Activated naive CD4-positive, alpha-beta T cell treated with anti-CD3 and anti-CD28 coated beads, Interleukin-2, amount 50 U/mL, for 72 hours (primary cell): ENCODE data around the gene CAPS. TPM values are rescaled to one million over a fixed set of nuclear protein-coding genes. Genes with fewer than 3 reads are reported as not detected.
A peak's percentile ranks its signal among the peaks of the same experiment; 100 is the strongest.

Source experiments
- ATAC-seq, 2 donors: fragments of 150-1000 bp; cut with Tn5 transposase; 2 replicates each; pipeline ENCODE4 v1.10.0; 2021; ENCODE audit warnings: mild to moderate bottlenecking in 2 of 2, moderate library complexity in 2 of 2
- DNase-seq, 2 donors: peaks; one replicate each; pipeline ENCODE4 v3.0.0; 2021 to 2022; ENCODE audit warnings: low spot score in 2 of 2
- H3K27ac Mint-ChIP-seq, 2 donors: one replicate each; pipeline ENCODE4 v1.8.0; 2022; ENCODE audit warnings: mild to moderate bottlenecking in 2 of 2, mixed read lengths in 2 of 2
- H3K36me3 Mint-ChIP-seq, 2 donors: one replicate each; pipeline ENCODE4 v1.8.0; 2022; ENCODE audit warnings: mixed read lengths in 2 of 2
- H3K9me3 Mint-ChIP-seq, 2 donors: one replicate each; pipeline ENCODE4 v1.8.0; 2022; ENCODE audit warnings: mixed read lengths in 2 of 2
- total RNA-seq, 2 donors: library from RNA; stranded (reverse); gene quantifications; one replicate each; pipeline ENCODE4 v1.2.3, GENCODE V29; 2022

Gene CAPS
- total RNA-seq, 2 donors from 2014 or later = 5.1 to 6.0 TPM

DNA sequence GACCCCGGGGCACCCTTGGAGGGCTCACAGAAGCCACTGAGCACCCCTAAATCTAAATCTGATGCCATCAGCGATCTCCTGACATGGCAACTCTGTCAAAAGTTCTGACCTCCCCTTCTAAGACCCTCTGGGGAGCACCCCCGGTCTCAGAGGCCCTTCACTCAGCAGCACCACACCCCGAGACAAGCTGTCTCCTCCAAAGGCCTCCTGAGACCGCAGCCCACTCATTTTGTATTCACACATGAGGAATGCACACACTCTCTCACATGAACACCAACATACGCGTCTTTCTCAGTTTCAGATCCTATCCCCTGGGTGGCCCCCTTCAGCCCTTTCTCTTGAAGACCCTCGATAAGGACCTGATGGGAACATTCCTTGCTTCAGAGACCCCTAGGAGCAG, 13.1 kb upstream of the CAPS start:
- Mint-ChIP-seq H3K36me3 (peaks cover 9 to 15% of the 10 kb centered on the region in 2 donors), H3K27ac (peak overlapping the region in 1 of 2 donors; percentile 93), H3K9me3 (no peaks in the 10 kb centered on the region)
- DNase-seq (no peak), ATAC-seq (no peak)

DNA sequence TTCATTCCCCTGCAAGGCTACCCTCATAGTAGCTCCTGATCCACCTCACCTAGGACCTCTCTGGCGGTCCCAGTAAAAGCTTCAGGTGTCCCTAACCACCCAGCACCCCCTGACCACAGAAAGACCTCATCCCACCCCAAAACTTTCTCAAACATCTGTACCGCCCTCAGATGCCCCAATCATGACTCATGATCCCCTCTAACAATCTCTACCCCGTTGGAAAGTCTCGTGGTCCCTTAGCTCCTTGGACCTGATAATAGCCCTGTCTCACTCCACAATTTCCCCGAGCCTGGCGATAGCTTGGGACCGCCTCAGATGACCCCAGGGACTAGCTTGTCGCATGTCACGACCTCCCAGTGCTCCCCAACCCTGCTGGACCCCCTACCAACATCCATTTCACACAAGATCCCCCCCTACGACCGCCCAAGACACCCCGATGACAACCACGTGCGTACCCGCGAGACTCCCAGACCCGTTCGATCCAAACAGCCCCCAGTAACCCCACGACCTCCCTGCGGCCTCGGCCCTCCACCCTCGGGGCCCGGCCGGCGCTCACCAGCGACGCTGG, 10.9 kb upstream of the CAPS start:
- peak overlapping the region; percentile 100 for H3K27ac Mint-ChIP-seq
- H3K9me3 Mint-ChIP-seq = no peaks in the 10 kb centered on the region
- H3K36me3 Mint-ChIP-seq = peaks cover 14 to 15% of the 10 kb centered on the region in 2 donors
- ATAC-seq (no peak), DNase-seq (no peak)

DNA sequence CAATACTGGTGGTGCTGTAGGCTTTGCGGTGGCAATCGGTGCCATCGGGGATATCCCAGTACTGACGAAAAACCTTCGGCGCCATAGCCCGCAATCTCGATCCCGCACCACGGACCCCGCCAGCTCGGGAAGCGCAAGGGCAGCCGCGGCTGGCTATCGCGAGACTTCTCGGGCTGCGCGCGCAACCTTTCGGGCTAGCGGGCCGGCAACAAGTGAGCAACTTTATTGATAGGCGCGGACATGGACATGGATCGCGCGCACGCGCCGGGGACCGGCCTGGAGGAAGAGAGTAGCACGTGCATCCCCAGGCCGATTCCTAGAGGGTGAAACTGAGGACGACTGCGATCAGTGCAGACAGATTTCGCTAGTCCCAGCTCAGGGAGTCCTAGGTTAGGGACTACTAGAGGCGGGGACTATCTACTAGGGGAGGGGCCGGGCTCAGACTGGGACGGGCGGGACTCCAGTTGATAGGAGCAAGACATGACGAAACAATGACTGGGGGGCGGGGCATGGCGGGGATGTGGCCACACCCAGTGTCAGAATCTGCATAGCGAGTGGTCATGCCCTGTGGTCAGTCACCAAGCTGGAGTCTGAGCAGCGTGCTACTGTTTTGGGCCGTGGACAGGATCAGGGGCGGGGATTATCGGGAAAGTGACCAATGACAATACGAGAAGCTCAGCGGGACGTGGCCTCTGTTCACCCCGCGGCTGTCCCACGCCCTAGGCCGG, 10.3 kb upstream of the CAPS start, which contains the start of gene NDUFA11:
Gene NDUFA11 (minus strand): TSS at position 167 of the 728 bp plus-strand sequence. CDS start 82 bp downstream, at position 85.
- ATAC-seq (peak; percentile 62 to 65), DNase-seq (peak; percentile 98 to 99)
- Mint-ChIP-seq H3K27ac (peak within 1 kb of the TSS; percentile 100), H3K36me3 (peaks cover 14 to 15% of the 10 kb centered on the region in 2 donors), H3K9me3 (no peaks in the 10 kb centered on the region)

DNA sequence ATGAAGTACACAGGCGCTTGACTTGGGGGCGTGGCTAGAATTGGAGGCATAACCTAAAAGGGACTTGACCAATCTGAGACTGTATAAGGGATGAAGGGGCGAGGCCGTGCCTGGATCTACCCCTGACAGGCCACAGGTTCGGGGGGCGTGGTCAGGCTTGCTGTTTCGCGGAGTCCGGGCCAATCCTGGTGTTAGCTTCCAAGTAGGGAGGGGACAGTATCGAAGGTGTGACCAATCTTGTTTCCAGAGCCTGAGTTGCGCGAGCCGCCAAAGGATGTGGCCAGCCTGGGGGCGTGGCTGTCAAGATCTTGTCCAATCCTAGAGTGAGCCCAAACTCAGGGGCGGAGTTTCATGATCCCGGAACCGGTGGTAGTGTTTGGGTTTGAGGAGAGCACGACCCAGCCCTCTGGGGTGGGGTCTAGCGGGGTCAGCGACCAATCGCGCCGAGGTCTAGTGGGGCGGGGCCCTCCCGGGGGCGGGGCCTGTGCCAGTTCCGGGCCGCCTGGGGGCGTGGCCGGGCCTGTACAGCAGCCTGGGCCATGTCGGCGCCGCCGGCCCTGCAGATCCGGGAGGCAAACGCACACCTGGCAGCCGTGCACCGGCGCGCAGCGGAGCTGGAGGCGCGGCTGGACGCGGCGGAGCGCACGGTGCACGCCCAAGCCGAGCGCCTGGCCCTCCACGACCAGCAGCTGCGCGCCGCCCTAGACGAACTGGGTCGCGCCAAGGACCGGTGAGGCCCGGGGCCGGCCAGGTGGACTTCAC, 9.5 kb upstream of the CAPS start, which contains the start of gene VMAC:
Gene VMAC (plus strand): TSS at position 521 of the 762 bp plus-strand sequence. CDS start 19 bp downstream, at position 540.
- DNase-seq (peak; percentile 100), ATAC-seq (peak; percentile 81 to 84)
- peak within 1 kb of the TSS; percentile 100 for H3K27ac Mint-ChIP-seq

DNA sequence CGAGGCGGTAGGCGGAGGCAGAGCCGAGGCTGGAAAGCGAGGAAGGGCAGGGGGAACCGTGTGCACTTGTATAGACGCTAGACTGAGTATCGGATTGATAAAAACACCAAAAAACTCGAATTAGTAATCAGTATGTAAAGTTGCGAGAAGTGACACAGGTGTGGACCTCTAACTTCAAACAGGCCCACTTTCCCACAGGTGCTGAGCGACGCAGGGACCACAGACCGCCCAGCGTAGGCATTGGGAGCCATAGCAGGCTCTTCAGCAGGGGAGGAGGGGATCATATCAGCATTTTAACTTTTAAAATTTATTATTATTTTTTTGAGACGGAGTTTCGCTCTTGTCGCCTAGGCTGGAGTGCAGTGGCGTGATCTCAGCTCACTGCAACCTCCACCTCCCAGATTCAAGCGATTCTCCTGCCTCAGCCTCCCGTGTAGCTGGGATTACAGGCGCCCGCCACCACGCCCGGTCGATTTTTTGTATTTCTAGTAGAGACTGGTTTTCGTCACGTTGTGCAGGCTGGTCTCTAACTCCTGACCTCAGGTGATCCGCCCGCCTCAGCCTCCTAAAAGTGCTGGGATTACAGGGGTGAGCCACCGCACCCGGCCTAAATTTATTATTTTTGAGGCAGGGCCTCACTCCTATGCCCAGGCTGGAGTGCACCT, 8.8 kb upstream of the CAPS start:
- Mint-ChIP-seq H3K27ac (peak overlapping the region; percentile 77 to 100), H3K9me3 (no peaks in the 10 kb centered on the region), H3K36me3 (peaks cover 14 to 15% of the 10 kb centered on the region in 2 donors)
- DNase-seq = no peak
- no peak for ATAC-seq

More for the DNA sequence above, 9.5 kb upstream of the CAPS start, which contains the start of gene VMAC:
- Mint-ChIP-seq H3K9me3 (no peaks in the 10 kb centered on the region), H3K36me3 (peaks cover 14 to 15% of the 10 kb centered on the region in 2 donors)

DNA sequence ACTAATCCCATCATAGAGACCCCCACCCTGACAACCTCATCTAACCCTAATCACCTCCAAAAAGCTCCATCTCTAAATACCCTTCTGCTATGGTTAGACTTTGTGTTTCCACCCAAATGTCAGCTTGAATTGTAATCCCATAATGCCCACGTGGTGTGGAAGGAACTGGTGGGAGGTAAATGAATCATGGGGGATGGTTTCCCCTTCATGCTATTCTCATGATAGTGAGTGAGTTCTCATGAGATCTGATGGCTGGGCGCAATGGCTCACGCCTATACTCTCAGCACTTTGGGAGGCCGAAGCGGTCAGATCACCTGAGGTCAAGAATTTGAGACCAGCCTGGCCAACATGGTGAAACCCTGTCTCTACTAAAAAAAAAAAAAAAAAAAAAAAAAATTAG, 6.8 kb upstream of the CAPS start:
- peak overlapping the region; percentile 59 to 90 for H3K27ac Mint-ChIP-seq
- peaks cover 10 to 14% of the 10 kb centered on the region in 2 donors for H3K36me3 Mint-ChIP-seq
- ATAC-seq (no peak), DNase-seq (no peak)
- H3K9me3 Mint-ChIP-seq = no peaks in the 10 kb centered on the region

DNA sequence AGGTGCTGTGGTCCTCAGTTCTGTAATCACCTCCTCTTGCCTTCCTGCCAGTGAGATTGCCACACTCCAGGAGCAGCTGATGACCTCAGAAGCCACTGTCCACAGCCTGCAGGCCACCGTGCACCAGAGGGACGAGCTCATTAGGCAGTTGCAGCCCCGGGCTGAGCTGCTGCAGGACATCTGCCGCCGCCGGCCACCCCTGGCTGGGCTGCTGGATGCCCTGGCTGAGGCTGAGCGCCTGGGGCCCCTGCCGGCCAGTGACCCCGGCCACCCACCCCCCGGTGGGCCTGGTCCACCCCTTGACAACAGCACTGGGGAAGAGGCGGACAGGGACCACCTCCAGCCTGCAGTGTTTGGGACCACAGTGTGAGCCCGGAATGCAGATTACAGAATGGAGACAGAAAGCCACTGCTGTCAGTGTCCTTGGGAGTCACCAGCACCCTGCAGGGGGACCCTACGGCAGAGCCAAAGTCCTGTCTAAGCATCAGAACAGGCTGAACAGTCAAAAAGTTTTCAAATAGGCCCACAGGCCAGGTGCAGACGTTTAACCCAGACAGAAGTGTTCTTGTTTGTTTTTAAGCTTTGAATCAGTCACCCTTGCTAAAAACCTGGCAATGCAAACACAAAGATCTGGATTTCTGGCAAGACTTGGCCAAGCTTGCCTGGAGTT, 5.1 kb upstream of the CAPS start:
- no peak for ATAC-seq
- Mint-ChIP-seq H3K9me3 (no peaks in the 10 kb centered on the region), H3K36me3 (peaks cover 0 to 5% of the 10 kb centered on the region in 2 donors), H3K27ac (no peak overlapping the region)
- no peak for DNase-seq

DNA sequence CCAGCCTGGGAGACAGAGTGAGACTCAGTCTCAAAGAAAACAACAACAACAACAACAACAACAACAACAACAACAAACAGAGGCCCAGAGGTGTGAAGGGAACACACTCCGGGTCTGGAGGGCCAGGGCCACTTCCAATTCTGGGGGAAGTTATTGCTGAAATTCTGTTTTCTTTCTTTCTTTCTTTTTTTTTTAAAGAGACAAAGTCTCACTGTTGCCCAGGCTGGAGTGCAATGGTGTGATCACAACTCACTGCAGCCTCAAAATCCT, 3.5 kb upstream of the CAPS start:
- Mint-ChIP-seq H3K36me3 (peaks cover 0 to 5% of the 10 kb centered on the region in 2 donors), H3K27ac (no peak overlapping the region), H3K9me3 (no peaks in the 10 kb centered on the region)
- ATAC-seq = no peak
- no peak for DNase-seq

DNA sequence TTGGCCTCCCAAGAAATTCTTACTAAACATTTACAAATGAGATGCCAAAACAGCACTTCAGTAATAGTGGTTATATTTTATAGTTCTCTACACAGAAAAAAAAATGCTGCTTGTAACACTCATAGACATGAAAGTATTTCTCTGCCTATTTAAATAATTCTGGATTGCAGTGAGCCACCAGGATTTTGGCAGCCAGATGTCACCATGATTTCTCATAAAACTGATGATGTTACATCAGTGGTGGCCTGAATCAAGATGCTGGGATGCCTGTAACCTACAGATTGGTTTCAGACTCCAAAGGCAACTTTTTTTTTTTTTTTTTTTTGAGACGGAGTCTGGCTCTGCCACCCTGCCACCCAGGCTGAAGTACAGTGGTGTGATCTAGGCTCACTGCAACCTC, 2.7 kb upstream of the CAPS start:
- ATAC-seq (no peak), DNase-seq (no peak)
- Mint-ChIP-seq H3K36me3 (peaks cover 0 to 2% of the 10 kb centered on the region in 2 donors), H3K27ac (no peak overlapping the region), H3K9me3 (no peaks in the 10 kb centered on the region)

DNA sequence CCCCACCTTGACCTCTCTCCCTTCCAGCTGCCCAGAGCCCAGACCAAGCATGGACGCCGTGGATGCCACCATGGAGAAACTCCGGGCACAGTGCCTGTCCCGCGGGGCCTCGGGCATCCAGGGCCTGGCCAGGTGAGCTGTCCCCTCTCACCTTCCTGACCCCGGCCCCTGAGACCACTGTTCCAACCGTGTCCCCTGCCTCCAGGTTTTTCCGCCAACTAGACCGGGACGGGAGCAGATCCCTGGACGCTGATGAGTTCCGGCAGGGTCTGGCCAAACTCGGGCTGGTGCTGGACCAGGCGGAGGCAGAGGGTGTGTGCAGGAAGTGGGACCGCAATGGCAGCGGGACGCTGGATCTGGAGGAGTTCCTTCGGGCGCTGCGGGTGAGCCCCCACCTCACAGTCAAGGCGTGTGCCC, 312 bp downstream of the CAPS start:
- H3K36me3 Mint-ChIP-seq = no peaks in the 10 kb centered on the region
- DNase-seq (no peak), ATAC-seq (no peak)
- peak overlapping the region in 1 of 2 donors; percentile 41 for H3K27ac Mint-ChIP-seq
- H3K9me3 Mint-ChIP-seq = no peaks in the 10 kb centered on the region

DNA sequence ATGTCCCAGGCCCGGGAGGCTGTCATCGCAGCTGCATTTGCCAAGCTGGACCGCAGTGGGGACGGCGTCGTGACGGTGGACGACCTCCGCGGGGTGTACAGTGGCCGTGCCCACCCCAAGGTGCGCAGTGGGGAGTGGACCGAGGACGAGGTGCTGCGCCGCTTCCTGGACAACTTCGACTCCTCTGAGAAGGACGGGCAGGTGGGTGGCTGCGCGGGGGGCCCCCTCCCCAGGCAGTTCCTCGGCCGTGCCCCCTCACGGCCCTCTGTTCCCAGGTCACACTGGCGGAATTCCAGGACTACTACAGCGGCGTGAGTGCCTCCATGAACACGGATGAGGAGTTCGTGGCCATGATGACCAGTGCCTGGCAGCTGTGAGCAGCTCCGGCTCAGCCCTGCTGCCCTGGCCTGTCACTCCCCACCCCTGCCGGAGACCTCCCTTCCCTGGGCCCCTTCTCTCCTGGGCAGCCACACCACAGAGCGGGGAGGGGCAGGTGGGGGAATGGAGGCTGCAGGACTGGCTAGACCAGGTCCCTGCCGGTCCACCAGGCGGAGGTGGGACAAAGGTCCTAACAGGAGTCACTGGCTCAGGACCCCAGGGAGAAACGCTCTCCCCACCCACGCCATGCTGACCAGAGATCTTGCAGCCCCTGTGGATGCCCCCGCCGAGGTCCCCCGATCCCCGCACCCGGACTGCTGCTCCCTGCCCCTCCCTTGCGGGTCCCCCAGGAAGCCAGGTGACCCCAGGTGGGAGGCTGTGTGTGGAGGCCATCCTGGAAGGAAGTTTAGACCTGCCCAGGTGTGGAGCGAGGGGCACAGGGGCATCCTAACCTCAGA, 1.1 kb downstream of the CAPS start:
- Mint-ChIP-seq H3K36me3 (no peaks in the 10 kb centered on the region), H3K9me3 (no peaks in the 10 kb centered on the region), H3K27ac (peak overlapping the region in 1 of 2 donors; percentile 50)
- ATAC-seq = no peak
- DNase-seq = no peak

DNA sequence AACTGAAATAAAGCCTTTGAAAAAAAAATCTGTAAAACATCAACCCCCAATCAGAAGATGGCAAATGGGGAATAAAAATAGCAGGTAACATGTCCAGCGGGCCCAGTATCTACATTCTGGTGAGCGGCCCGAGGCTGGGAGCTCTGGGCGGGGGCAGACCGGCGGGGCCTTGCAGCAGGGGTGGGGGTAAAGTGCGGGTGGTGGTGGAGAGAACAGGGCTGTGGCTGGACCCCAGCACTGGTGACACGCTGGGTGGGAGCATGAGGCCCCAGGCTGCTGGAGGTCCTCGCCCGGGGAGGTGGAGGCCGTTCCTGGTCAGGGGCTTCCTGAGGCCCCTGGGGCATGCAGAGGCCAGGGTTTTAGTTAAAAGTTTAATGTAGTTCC, 1.7 kb downstream of the CAPS start:
- no peaks in the 10 kb centered on the region for H3K36me3 Mint-ChIP-seq
- DNase-seq = no peak
- ATAC-seq = no peak
- H3K9me3 Mint-ChIP-seq = no peaks in the 10 kb centered on the region
- peak overlapping the region in 1 of 2 donors; percentile 50 for H3K27ac Mint-ChIP-seq

DNA sequence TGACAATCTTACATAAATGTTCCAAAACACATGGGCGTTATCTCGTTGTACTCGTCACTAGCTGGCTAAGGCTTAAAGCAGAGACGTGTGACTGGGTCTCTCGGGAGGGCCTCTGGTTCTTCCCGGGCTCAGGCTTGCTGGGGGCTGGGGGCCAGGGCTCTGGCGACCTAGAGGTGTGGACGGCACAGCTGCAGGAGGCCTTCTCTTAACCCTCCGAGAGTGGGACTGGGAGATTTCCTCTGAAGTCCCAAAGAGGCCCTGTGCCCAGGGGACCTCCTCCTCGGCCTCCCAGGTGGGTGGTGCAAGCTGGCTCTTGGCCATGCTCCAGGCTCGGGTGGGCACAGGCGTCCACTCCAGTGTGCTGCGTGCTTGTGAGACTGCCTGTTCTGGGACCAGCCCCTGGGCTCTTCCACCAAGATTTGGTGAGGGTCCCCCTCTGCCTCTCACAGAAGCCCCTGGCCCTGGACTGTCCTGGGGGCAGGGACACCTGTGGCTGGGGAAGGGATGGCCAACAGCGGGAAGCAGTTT, 2.2 kb downstream of the CAPS start:
- no peaks in the 10 kb centered on the region for H3K36me3 Mint-ChIP-seq
- peak overlapping the region in 1 of 2 donors; percentile 50 for H3K27ac Mint-ChIP-seq
- ATAC-seq = peak in 1 of 2 donors; percentile 6
- DNase-seq = no peak
- no peaks in the 10 kb centered on the region for H3K9me3 Mint-ChIP-seq

DNA sequence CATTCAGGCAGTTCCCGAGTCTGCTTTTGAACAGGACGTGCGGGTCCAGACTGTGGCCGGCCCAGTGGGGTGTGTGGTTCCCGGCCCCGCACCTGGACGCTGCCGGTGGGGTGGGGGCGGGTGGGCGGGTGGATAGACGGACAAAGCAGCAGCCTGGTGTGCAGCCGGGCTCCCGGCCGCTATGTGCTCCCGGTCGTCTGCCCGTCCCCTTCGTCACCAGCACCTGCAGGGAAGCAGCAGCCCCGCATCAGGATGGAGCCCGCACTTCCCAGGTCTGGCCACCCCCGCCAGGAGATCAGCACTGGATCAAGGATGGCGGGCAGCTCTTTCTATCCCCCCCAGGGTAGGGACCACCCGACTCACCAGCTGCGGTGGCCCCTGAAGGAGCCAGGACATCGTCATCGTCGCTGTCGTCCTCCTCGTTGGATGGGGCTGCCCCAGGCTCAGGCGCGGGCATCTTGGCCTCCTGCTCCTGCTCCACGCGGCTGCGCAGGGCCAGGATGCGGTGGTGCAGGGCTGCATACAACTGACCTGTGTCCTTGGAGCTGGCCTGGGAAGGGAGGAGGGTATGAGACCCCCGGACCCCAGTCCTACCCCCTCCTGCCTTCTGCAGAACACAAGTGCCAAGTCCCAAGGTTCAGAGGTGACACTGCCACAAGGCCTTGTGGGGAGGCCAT, 3.5 kb downstream of the CAPS start:
- DNase-seq (no peak), ATAC-seq (no peak)
- Mint-ChIP-seq H3K36me3 (no peaks in the 10 kb centered on the region), H3K27ac (no peak overlapping the region), H3K9me3 (no peaks in the 10 kb centered on the region)
